ENCODE measurements around the gene ANKRD26.

DNA sequence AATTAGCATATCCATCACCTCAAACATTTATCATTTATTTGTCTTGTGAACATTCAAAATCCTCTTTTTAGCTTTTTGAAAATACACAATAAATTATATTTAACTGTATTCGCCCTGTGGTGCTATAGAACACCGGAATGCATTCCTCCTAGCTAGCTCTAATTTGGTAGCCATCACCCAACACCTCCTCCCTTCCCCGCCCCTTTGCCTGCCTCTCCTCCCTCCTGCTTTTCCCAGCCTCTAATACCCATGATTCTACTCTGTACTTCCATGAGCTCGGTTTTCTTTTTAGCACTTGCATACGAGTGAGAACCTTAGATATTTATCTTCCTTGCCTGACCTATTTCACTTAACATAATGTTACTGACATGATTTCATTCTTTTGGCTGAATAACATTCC is 80.1 kb downstream of the ANKRD26 start:
- TF ChIP-seq CTCF (IDR thresholded peaks at IDR 0.05) (no peak), POLR2A (IDR thresholded peaks at IDR 0.05) (no peak)

Measured in prostate gland (tissue), 2 donors.